Pancreas (tissue), 10 donors: ENCODE measurements around the gene PPP3CB. TPM values are rescaled to one million over a fixed set of nuclear protein-coding genes. Genes with fewer than 3 reads are reported as not detected.

Source experiments
- ATAC-seq, 4 donors: fragments of 200-7000 bp; cut with Tn5 transposase; one replicate each; pipeline versions ENCODE4 v1.8.0 to v1.9.1; 2020; ENCODE audit warnings: mild to moderate bottlenecking in 4 of 4, moderate library complexity in 4 of 4
- DNase-seq, 6 donors: peaks; one replicate each; pipeline ENCODE4 v3.0.0-alpha.2; 2020
- FAIRE-seq: peaks from 2 replicates; lab custom pipeline; 2012; peaks lifted over from hg19 to GRCh38; lab: Jason Lieb, UNC
- H3K27ac ChIP-seq, 4 donors: fragments of 200-600 bp; sonication (generic); 1 replicate in 3 of 4; 2 replicates in 1 of 4; pipeline versions ENCODE4 v1.5.0 to v1.8.0; 2020
- H3K27me3 ChIP-seq, 4 donors: fragments of 200-600 bp; one replicate each; pipeline ENCODE4 v1.8.0; 2021
- H3K36me3 ChIP-seq, 3 donors: fragments of 200-600 bp; sonication (generic) in 1 of 3; one replicate each; pipeline versions ENCODE4 v1.5.0 to v1.8.0; 2020 to 2021
- H3K4me1 ChIP-seq, 3 donors: fragments of 200-600 bp; one replicate each; pipeline ENCODE4 v1.8.0; 2021
- H3K4me3 ChIP-seq, 4 donors: fragments of 200-600 bp; sonication (generic) in 2 of 4; one replicate each; pipeline versions ENCODE4 v1.5.0 to v1.8.0; 2020 to 2021
- H3K9me3 ChIP-seq, 4 donors: fragments of 200-600 bp; one replicate each; pipeline ENCODE4 v1.8.0; 2021
- WGBS, 2 donors: extraction: QIAGEN DNeasy Blood & Tissue Kit; methylation state at CpG; one replicate each; pipeline ENCODE4 v1.1.7; 2013; 5-methylcytosine and 5-hydroxymethylcytosine counted together
- intact Hi-C, 3 donors: fragments of 100-400 bp; cut with DNase I; formaldehyde crosslinking; loops; one replicate each; pipeline versions ENCODE4 v1.11.1 to v1.14.2; 2022
- polyA plus RNA-seq, 2 donors: library from polyadenylated mRNA; stranded (reverse); fragments of 200-250 nt; gene quantifications; one replicate each; pipeline ENCODE4 v1.2.3, GENCODE V29; 2013
- total RNA-seq, 6 donors: library from RNA; stranded (reverse); fragmentation: NEBNext Ultra II Directional in 4 of 6; extraction: Animal tissue kit (Norgen Biotek cat#: 25700) in 4 of 6; gene quantifications; one replicate each; pipeline versions ENCODE4 v1.2.1 to v1.2.4, GENCODE V29; 2021 to 2023
- TF ChIP-seq, protein P1 (sequence below), 4 donors: fragments of 200-600 bp; sonication (generic) in 3 of 4; IDR thresholded peaks; one replicate each; pipeline versions ENCODE4 v1.5.0 to v1.8.0; 2021; ENCODE audit warnings: antibody characterized with exemption in 4 of 4
- donor health status: healthy with polysubstance abuse.
- donor health status: DM: no; HTN: no; CAD: no; lungs with moderate emphysema.
- donor health status: DM: no; HTN: no; CAD: no.
- donor health status: control.
- donor health status: control.
- donor health status: Bipolar disorder and iron deficiency.
- donor health status: DM: yes; HTN: yes; CAD: no.
- donor health status: DM: no; HTN: no; CAD: no.
- donor health status: DM: no; HTN: no; CAD: no.
- donor health status: DM: yes; HTN: yes; CAD: no.

The PPP3CB gene
- total and polyA plus RNA-seq, 8 donors = 13.6 to 29.9 (median 18.5) TPM

DNA sequence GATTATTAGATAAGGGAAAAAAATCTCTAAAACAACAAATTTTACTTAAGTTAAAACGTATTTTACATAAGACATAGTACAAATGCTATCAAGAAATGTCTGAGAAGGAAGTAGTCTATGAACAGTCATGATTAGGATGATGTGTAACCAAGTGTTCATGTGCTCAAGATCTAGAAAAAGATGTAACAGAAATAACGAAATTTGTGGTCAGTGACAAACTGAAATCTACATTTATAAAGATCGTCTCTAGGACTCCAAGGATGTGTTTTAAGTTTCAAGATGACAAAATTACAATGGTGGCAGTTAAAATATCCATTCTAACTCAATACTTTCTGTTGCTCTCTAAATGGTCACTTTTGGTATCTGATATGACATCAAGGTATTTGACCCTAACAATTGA, 17.2 kb downstream of the PPP3CB start:
- DNase-seq (no peak), FAIRE-seq (no peak), ATAC-seq (no peak)
- intact Hi-C loops = no loop called here
- no peak overlapping the region for H3K4me3 ChIP-seq
- no peaks in the 10 kb centered on the region for H3K4me1 ChIP-seq
- TF ChIP-seq, protein P1, sequence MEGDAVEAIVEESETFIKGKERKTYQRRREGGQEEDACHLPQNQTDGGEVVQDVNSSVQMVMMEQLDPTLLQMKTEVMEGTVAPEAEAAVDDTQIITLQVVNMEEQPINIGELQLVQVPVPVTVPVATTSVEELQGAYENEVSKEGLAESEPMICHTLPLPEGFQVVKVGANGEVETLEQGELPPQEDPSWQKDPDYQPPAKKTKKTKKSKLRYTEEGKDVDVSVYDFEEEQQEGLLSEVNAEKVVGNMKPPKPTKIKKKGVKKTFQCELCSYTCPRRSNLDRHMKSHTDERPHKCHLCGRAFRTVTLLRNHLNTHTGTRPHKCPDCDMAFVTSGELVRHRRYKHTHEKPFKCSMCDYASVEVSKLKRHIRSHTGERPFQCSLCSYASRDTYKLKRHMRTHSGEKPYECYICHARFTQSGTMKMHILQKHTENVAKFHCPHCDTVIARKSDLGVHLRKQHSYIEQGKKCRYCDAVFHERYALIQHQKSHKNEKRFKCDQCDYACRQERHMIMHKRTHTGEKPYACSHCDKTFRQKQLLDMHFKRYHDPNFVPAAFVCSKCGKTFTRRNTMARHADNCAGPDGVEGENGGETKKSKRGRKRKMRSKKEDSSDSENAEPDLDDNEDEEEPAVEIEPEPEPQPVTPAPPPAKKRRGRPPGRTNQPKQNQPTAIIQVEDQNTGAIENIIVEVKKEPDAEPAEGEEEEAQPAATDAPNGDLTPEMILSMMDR (IDR thresholded peaks at IDR 0.05) = no peak
- no peaks in the 10 kb centered on the region for H3K9me3 ChIP-seq
- H3K27me3 ChIP-seq = no peaks in the 10 kb centered on the region
- peaks cover 0 to 19% (median 4%) of the 10 kb centered on the region in 3 donors for H3K36me3 ChIP-seq
- 82 to 86% methylated on average over 3 of the region's 3 CpGs for WGBS, 2 donors
- no peak overlapping the region for H3K27ac ChIP-seq

DNA sequence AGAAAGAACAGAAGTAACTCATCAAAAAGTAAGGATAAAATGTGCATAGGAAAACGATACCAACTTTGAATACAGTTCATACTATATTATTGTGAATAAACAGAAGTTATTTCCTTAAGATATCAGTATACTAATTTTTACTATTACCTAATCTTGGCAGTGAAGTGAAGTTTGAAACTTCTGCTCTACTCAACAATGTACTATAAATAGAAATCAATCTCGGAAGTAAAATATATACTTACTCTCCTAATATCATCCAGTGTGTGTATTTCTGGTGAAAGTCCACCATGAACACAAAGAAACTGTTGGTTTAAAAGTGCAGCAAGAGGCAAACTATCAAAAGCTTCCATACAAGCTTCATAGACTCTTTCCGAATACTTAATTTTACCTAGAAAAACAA, 24.6 kb downstream of the PPP3CB start:
- TF ChIP-seq, protein P1 (IDR thresholded peaks at IDR 0.05) = no peak
- Histone ChIP-seq H3K4me1 (no peaks in the 10 kb centered on the region), H3K9me3 (no peaks in the 10 kb centered on the region), H3K4me3 (no peak overlapping the region), H3K36me3 (peaks cover 0 to 30% (median 15%) of the 10 kb centered on the region in 3 donors), H3K27me3 (no peaks in the 10 kb centered on the region), H3K27ac (no peak overlapping the region)
- FAIRE-seq = no peak
- 54% methylated on average over 3 of the region's 3 CpGs for WGBS, 2 donors
- DNase-seq = no peak
- ATAC-seq = no peak
- intact Hi-C loops = no loop called here

DNA sequence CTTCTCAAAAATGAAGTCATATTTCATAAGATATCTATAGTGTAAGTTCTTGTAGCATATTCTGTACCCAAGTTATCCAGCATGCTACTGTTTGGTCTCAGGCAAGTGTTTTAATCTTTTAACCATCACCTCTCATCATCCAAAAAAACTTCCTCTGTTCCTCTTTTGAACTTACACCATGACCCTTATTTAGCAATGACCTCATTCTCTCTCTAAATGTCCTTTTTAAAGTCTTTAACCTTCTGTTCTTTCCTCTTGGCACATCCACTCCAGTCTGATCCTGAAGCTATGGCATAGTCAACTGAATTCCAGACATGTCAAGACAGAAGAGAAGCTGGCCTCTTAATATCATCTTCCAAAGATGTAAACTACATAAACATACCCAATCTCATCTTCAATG, 26.2 kb downstream of the PPP3CB start:
- TF ChIP-seq, protein P1 (IDR thresholded peaks at IDR 0.05) = no peak
- Histone ChIP-seq H3K4me3 (no peak overlapping the region), H3K9me3 (no peaks in the 10 kb centered on the region), H3K36me3 (peaks cover 0 to 27% (median 12%) of the 10 kb centered on the region in 3 donors), H3K27me3 (no peaks in the 10 kb centered on the region), H3K4me1 (no peaks in the 10 kb centered on the region), H3K27ac (no peak overlapping the region)
- FAIRE-seq (no peak), ATAC-seq (no peak), DNase-seq (no peak)
- intact Hi-C loops = no loop called here

DNA sequence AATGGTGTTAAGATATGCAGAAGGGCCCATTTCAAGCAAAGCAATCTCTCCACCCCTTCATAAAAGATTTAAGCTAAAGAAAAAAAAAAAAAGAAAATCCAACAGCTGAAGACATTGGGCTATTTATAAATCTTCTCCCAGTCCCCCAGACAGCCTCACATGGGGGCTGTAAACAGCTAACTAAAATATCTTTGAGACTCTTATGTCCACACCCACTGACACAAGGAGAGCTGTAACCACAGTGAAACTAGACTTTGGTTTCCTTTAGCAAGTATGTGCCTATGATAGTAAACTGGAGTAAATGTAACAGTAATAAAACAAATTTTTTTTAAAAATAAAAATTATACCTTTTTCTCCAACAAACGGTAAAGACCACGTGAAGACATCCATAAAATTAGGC, 28.6 kb downstream of the PPP3CB start:
- Histone ChIP-seq H3K27ac (no peak overlapping the region), H3K4me3 (no peak overlapping the region), H3K27me3 (no peaks in the 10 kb centered on the region), H3K4me1 (no peaks in the 10 kb centered on the region), H3K36me3 (peaks cover 0 to 23% (median 11%) of the 10 kb centered on the region in 3 donors), H3K9me3 (no peaks in the 10 kb centered on the region)
- TF ChIP-seq, protein P1 (IDR thresholded peaks at IDR 0.05) = no peak
- DNase-seq (no peak), ATAC-seq (no peak), FAIRE-seq (no peak)
- 94 to 96% methylated on average over 2 of the region's 2 CpGs for WGBS, 2 donors
- intact Hi-C loops = no loop called here

DNA sequence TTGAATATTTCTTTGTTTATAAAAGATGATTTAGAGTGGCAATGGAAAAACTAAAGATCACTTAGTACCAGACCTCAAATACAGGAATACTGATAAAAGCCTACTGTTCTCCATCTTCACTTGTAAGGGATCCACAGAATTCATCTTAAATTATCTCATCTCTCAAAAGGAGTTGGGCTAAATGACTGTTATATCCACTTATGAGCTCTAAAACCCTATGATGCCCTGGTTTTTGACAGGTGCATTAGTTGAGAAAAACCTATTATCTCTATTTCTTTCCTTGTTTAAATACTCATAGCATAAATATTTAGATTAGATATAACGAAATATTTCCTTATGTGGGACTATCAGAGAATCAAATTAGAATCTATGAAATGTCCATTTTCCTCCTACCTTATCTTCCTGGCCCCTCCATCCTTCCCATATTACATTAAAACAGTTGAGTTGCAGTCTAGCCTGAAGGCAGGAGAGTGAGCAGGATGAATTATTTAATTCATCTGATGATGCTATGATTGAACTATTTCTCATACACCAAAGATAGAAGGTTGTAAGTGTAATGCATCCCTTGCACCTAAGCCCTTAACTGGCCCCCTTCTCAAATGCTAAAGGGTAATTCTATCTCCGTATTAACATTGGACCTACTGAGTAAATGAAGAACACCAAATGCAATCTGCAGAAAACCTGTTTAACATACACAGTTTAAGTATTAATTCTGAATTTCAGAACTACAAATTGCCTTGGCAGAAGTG, 29.7 kb downstream of the PPP3CB start:
- H3K27me3 ChIP-seq = no peaks in the 10 kb centered on the region
- H3K36me3 ChIP-seq = peaks cover 0 to 19% (median 11%) of the 10 kb centered on the region in 3 donors
- H3K9me3 ChIP-seq = no peaks in the 10 kb centered on the region
- no peak overlapping the region for H3K27ac ChIP-seq
- DNase-seq = no peak
- ATAC-seq = no peak
- intact Hi-C loops = no loop called here
- FAIRE-seq = no peak
- no peaks in the 10 kb centered on the region for H3K4me1 ChIP-seq
- no peak overlapping the region for H3K4me3 ChIP-seq
- 70 to 77% methylated on average over 2 of the region's 2 CpGs for WGBS, 2 donors
- TF ChIP-seq, protein P1 (IDR thresholded peaks at IDR 0.05) = no peak
